Omental fat pad (tissue), 4 donors: ENCODE data around the gene RAB11FIP3. TPM values are rescaled to one million over a fixed set of nuclear protein-coding genes. Genes with fewer than 3 reads are reported as not detected.

ENCODE experiments used
- ATAC-seq: fragments of 150-250 bp; one replicate; pipeline ENCODE4 v1.9.1; 2016; ENCODE audit warnings: mild to moderate bottlenecking, moderate library complexity; ENCODE audit not compliant: low FRiP score
- DNase-seq: peaks from one replicate; pipeline ENCODE4 v3.0.0-alpha.2; 2019; ENCODE audit warnings: low spot score
- CTCF ChIP-seq, 3 donors: fragments of 450-650 bp; IDR thresholded peaks; one replicate each; pipeline ENCODE4 v1.5.1; 2016 to 2017; ENCODE audit warnings: antibody characterized with exemption in 3 of 3, mild to moderate bottlenecking in 3 of 3, moderate library complexity in 2 of 3
- total RNA-seq, 4 donors: library from RNA; depleted of rRNA; stranded (reverse); fragments of >200 nt; gene quantifications; one replicate each; pipeline ENCODE4 v1.1.0, GENCODE V29; 2016

The RAB11FIP3 gene
- total RNA-seq, 4 donors from 2014 or later = 24.9 to 52.2 (median 48.7) TPM

GRCh38 chr16:495127-495748, 69.8 kb downstream of the RAB11FIP3 start:
- ATAC-seq (no peak), DNase-seq (no peak)
- TF ChIP-seq CTCF (IDR thresholded peaks at IDR 0.05) = no peak

- ATAC-seq (no peak), DNase-seq (no peak)
- no peak for TF ChIP-seq CTCF (IDR thresholded peaks at IDR 0.05)
Observed at GRCh38 chr16:496097-496886, 70.8 kb downstream of the RAB11FIP3 start.

- DNase-seq = no peak
- no peak for ATAC-seq
- no peak for TF ChIP-seq CTCF (IDR thresholded peaks at IDR 0.05)
Observed at GRCh38 chr16:497258-497657, 71.8 kb downstream of the RAB11FIP3 start.

- DNase-seq (no peak), ATAC-seq (no peak)
- TF ChIP-seq CTCF (IDR thresholded peaks at IDR 0.05) = no peak
Observed at GRCh38 chr16:499924-500323, 74.5 kb downstream of the RAB11FIP3 start.

- DNase-seq (no peak), ATAC-seq (no peak)
- TF ChIP-seq CTCF (IDR thresholded peaks at IDR 0.05) = no peak
Observed at GRCh38 chr16:500709-501108, 75.3 kb downstream of the RAB11FIP3 start.

- DNase-seq = no peak
- no peak for TF ChIP-seq CTCF (IDR thresholded peaks at IDR 0.05)
- no peak for ATAC-seq
Observed at GRCh38 chr16:502179-502943, 76.9 kb downstream of the RAB11FIP3 start.
